GM12878 (cell line): ENCODE results near the gene SOCS1. TPM values are rescaled to one million over a fixed set of nuclear protein-coding genes. Genes with fewer than 3 reads are reported as not detected.

Experiments used
- CHD2 ChIP-seq: IDR thresholded peaks from 2 replicates; pipeline ENCODE4 v1.6.1; 2011; ENCODE audit warnings: low read depth, low read length, improper control_type of control experiment, borderline replicate concordance
- E4F1 ChIP-seq: fragments of 450-650 bp; IDR thresholded peaks from 2 replicates; pipeline ENCODE4 v1.6.1; 2018; ENCODE audit warnings: borderline replicate concordance, mild to moderate bottlenecking; ENCODE audit not compliant: partially characterized antibody
- EP300 ChIP-seq, 2 experiments: fragments of 150-350 bp in 1 of 2; IDR thresholded peaks; 2 replicates each; pipeline ENCODE4 v1.6.1; 2011 to 2012; ENCODE audit warnings: low read depth in 2 of 2, low read length in 2 of 2, borderline replicate concordance in 1 of 2, improper control_type of control experiment in 1 of 2, inconsistent platforms in 1 of 2; ENCODE audit not compliant: control insufficient read depth in 1 of 2
- GATAD2B ChIP-seq: fragments of 450-650 bp; conservative IDR thresholded peaks from 2 replicates; pipeline ENCODE4 v1.6.1; 2017; ENCODE audit warnings: low read depth, mild to moderate bottlenecking, moderate library complexity
- IKZF2 ChIP-seq, 2 experiments: fragments of 450-650 bp; IDR thresholded peaks; 2 replicates each; pipeline ENCODE4 v1.6.1; 2017; ENCODE audit warnings: mild to moderate bottlenecking in 2 of 2, moderate library complexity in 2 of 2
- IRF3 ChIP-seq: fragments of 450-650 bp; IDR thresholded peaks from 2 replicates; pipeline ENCODE4 v1.6.1; 2014; ENCODE audit warnings: mild to moderate bottlenecking
- NR2F1 ChIP-seq: fragments of 450-650 bp; conservative IDR thresholded peaks from 2 replicates; pipeline ENCODE4 v1.6.1; 2017; ENCODE audit warnings: mild to moderate bottlenecking
- POLR2A ChIP-seq: IDR thresholded peaks from 2 replicates; pipeline ENCODE4 v1.6.1; 2011; ENCODE audit warnings: low read depth, mild to moderate bottlenecking, low read length
- POU2F2 ChIP-seq: IDR thresholded peaks from 3 replicates; pipeline ENCODE4 v1.6.1; 2011; ENCODE audit warnings: low read depth, mild to moderate bottlenecking, low read length, borderline replicate concordance
- PRDM15 ChIP-seq: fragments of 450-650 bp; formaldehyde crosslinking; IDR thresholded peaks from 2 replicates; pipeline ENCODE4 v1.4.0; 2020; ENCODE audit warnings: mild to moderate bottlenecking, moderate library complexity
- RB1 ChIP-seq: fragments of 450-650 bp; formaldehyde crosslinking; IDR thresholded peaks from 2 replicates; pipeline ENCODE4 v1.6.1; 2017; ENCODE audit warnings: mild to moderate bottlenecking, borderline replicate concordance
- RELB ChIP-seq: fragments of 450-650 bp; IDR thresholded peaks from 2 replicates; pipeline ENCODE4 v1.6.1; 2017; ENCODE audit warnings: low read depth, mild to moderate bottlenecking, moderate library complexity
- SRF ChIP-seq, 2 experiments: IDR thresholded peaks; 2 replicates each; pipeline ENCODE4 v1.6.1; 2011; ENCODE audit warnings: low read depth in 2 of 2, low read length in 2 of 2, mild to moderate bottlenecking in 1 of 2, moderate library complexity in 1 of 2
- TARDBP ChIP-seq: IDR thresholded peaks from 2 replicates; pipeline ENCODE4 v1.6.1; 2016; ENCODE audit warnings: borderline replicate concordance
- ZBED1 ChIP-seq: IDR thresholded peaks from 2 replicates; pipeline ENCODE4 v1.6.1; 2016; ENCODE audit warnings: borderline replicate concordance
- ZNF274 ChIP-seq: IDR thresholded peaks from one replicate; pipeline ENCODE4 v1.8.0; 2011; ENCODE audit not compliant: insufficient read length, insufficient read depth
- ZZZ3 ChIP-seq: IDR thresholded peaks from 2 replicates; pipeline ENCODE4 v1.6.1; 2011; ENCODE audit warnings: low read depth; ENCODE audit not compliant: control insufficient read depth, insufficient read length
- polyA plus RNA-seq, 11 experiments: library from polyadenylated mRNA; depleted of rRNA in 4 of 11; unstranded in 6 of 11; stranded (reverse) in 5 of 11; fragments of >200 nt; fragmentation: Nextera tagmentation in 4 of 11; fragmentation: Illumina TruSeq in 1 of 11; extraction: Ambion mirVana in 4 of 11; extraction: Trizol in 1 of 11; gene quantifications; 1 replicate in 1 of 11; 2 replicates in 10 of 11; pipeline versions ENCODE4 v1.2.1 to v1.2.3, GENCODE V29; 2011 to 2016; ENCODE audit warnings: inconsistent platforms in 2 of 11, missing spikeins in 2 of 11, low read depth in 1 of 11
- total RNA-seq, 4 experiments: library from RNA; depleted of rRNA in 3 of 4; stranded (reverse); fragments of >200 nt in 3 of 4; fragmentation: Illumina TruSeq in 1 of 4; extraction: Trizol in 1 of 4; gene quantifications; 2 replicates each; pipeline versions ENCODE4 v1.2.1 to v1.2.3, GENCODE V29; 2013 to 2021

SOCS1 gene
- total and polyA plus RNA-seq, 10 of the 15 experiments (the other 5 are each of a cell fraction or from before 2014, with no cell fraction given) = 0.42 to 39.8 (median 11.2) TPM

- TF ChIP-seq RB1 (no peak), RELB (no peak), GATAD2B (no peak), IKZF2 (IDR thresholded peaks at IDR 0.05) (no peak), TARDBP (no peak), EP300 (IDR thresholded peaks at IDR 0.05; ENCODE audit: borderline replicate concordance in 1 of 2, control insufficient read depth in 1 of 2, low read depth in 2 of 2, low read length in 2 of 2) (no peak), ZNF274 (no peak), POU2F2 (peak; percentile 1; the same call in 1 of the 3 replicates), ZBED1 (peak; percentile 30; the same call in 1 of the 2 replicates), POLR2A (peak; percentile 45; the same call in 1 of the 2 replicates), PRDM15 (CRISPR knock-in tag) (no peak), NR2F1 (0 out of 2 replicates have a peak, but pooled peaks have one; percentile 58), CHD2 (no peak), E4F1 (no peak), IRF3 (no peak), SRF (IDR thresholded peaks at IDR 0.05; ENCODE audit: low read depth in 2 of 2, low read length in 2 of 2) (no peak), ZZZ3 (no peak)
These were observed 5.8 kb downstream of the SOCS1 start (continued) for GRCh38 chr16:11250091-11250785.
